ENCODE measurements around the gene AUTS2. TPM values are rescaled to one million over a fixed set of nuclear protein-coding genes. Genes with fewer than 3 reads are reported as not detected.
A peak's percentile ranks its signal among the peaks of the same experiment; 100 is the strongest.

Gene AUTS2
- total and polyA plus RNA-seq, 4 experiments from 2014 or later: 3.4 to 35.2 (median 25.5) TPM

DNA sequence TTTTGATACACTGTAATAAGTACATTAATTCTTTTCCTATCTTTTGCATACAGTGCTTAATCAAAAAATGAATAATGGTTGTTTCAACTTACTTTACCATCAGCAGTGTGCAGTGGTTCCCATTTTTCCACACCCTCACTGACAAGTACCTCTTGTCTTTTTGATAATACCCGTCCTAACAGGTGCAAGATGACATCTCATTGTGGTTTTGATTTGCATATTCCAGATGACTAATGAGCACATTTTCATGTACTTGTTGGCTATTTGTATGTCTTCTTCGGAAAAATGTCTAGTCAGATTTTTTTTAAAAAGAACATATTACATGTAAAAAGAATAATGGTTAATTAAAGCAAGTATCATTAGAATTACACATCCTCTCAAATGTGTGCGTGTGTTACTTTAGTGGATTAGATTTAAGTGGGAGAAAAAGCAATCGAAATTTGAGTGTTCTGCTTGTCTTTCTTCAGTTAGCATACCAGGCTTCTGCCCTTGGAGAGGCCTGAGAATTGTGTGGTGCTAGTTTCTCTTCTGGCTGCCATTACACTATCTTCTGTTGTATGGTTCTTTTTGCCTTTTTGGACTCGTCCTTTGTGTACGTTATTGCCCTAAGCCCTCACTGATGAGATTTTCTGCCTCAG lies 291.2 kb downstream of the AUTS2 start:
- Mint-ChIP-seq H3K27me3 (no peaks in the 10 kb centered on the region), H3K9me3 (peaks cover 0 to 3% (median 0%) of the 10 kb centered on the region in 8 donors), H3K4me3 (no peak overlapping the region), H3K4me1 (peaks cover 0 to 1% (median 0%) of the 10 kb centered on the region in 4 donors), H3K36me3 (no peaks in the 10 kb centered on the region), H3K27ac (no peak overlapping the region)
- Histone ChIP-seq H3K4me1 (ENCODE audit: insufficient read depth, low read length) (no peaks in the 10 kb centered on the region), H3K36me3 (ENCODE audit: insufficient read depth, low read length) (no peaks in the 10 kb centered on the region), H3K9me3 (ENCODE audit: control insufficient read depth in 1 of 2, low read length in 2 of 2) (no peaks in the 10 kb centered on the region), H3K27me3 (ENCODE audit: insufficient read depth, low read length) (no peaks in the 10 kb centered on the region), H3K27ac (ENCODE audit: low read depth, low read length) (no peak overlapping the region), H3K4me3 (ENCODE audit: low read length in 2 of 2) (no peak overlapping the region)
- intact Hi-C loops (cut with micrococcal nuclease): no loop called here
- ChIA-PET CTCF (ENCODE audit: partially characterized antibody) (no interaction called here), POLR2A (ENCODE audit: partially characterized antibody) (no interaction called here)
- DNase-seq: no peak

DNA sequence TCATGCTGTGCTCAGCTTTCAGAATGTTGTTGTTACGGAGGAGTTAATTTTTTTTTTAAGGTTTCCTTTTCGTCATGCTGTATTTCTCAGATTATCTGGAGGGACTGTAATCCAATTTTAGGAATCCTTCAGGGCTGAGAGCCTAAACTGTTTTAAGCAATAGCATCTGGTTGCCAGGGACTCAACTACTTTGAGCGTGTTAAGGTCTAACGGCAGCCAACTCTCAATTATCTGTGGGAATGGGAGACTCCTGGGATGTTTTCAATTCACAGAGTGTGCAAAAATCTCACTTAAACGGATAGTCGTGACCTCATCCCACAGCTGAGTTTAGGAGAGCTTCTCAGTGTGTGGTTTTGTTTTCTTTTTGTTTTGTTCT lies 291.7 kb downstream of the AUTS2 start:
- H3K36me3 ChIP-seq (ENCODE audit: insufficient read depth, low read length): no peaks in the 10 kb centered on the region
- no peak overlapping the region for H3K27ac Mint-ChIP-seq
- H3K27ac ChIP-seq (ENCODE audit: low read depth, low read length): no peak overlapping the region
- POLR2A ChIA-PET (ENCODE audit: partially characterized antibody): no interaction called here
- intact Hi-C loops (cut with micrococcal nuclease): no loop called here
- no peak overlapping the region for H3K4me3 ChIP-seq (ENCODE audit: low read length in 2 of 2)
- peaks cover 0 to 3% (median 0%) of the 10 kb centered on the region in 8 donors for H3K9me3 Mint-ChIP-seq
- H3K27me3 Mint-ChIP-seq: no peaks in the 10 kb centered on the region
- H3K4me1 Mint-ChIP-seq: peaks cover 0 to 1% (median 0%) of the 10 kb centered on the region in 4 donors
- CTCF ChIA-PET (ENCODE audit: partially characterized antibody): no interaction called here
- no peaks in the 10 kb centered on the region for H3K36me3 Mint-ChIP-seq
- no peaks in the 10 kb centered on the region for H3K27me3 ChIP-seq (ENCODE audit: insufficient read depth, low read length)
- H3K4me3 Mint-ChIP-seq: no peak overlapping the region
- no peak for DNase-seq
- H3K4me1 ChIP-seq (ENCODE audit: insufficient read depth, low read length): no peaks in the 10 kb centered on the region
- no peaks in the 10 kb centered on the region for H3K9me3 ChIP-seq (ENCODE audit: control insufficient read depth in 1 of 2, low read length in 2 of 2)

- no peak overlapping the region for H3K27ac ChIP-seq (ENCODE audit: low read depth, low read length)
- no peaks in the 10 kb centered on the region for H3K4me1 ChIP-seq (ENCODE audit: insufficient read depth, low read length)
- H3K9me3 Mint-ChIP-seq: peaks cover 0 to 6% (median 0%) of the 10 kb centered on the region in 8 donors
- H3K4me1 Mint-ChIP-seq: peaks cover 0 to 1% (median 0%) of the 10 kb centered on the region in 4 donors
- H3K27ac Mint-ChIP-seq: no peak overlapping the region
- ChIA-PET CTCF (ENCODE audit: partially characterized antibody) (no interaction called here), POLR2A (ENCODE audit: partially characterized antibody) (no interaction called here)
- H3K9me3 ChIP-seq (ENCODE audit: control insufficient read depth in 1 of 2, low read length in 2 of 2): no peaks in the 10 kb centered on the region
- H3K27me3 ChIP-seq (ENCODE audit: insufficient read depth, low read length): no peaks in the 10 kb centered on the region
- H3K36me3 ChIP-seq (ENCODE audit: insufficient read depth, low read length): no peaks in the 10 kb centered on the region
- no peak overlapping the region for H3K4me3 ChIP-seq (ENCODE audit: low read length in 2 of 2)
- DNase-seq: no peak
- intact Hi-C loops (cut with micrococcal nuclease): no loop called here
- H3K27me3 Mint-ChIP-seq: no peaks in the 10 kb centered on the region
- H3K4me3 Mint-ChIP-seq: no peak overlapping the region
- H3K36me3 Mint-ChIP-seq: no peaks in the 10 kb centered on the region
Observed at GRCh38 chr7:69892790-69893189, 294.5 kb downstream of the AUTS2 start.

DNA sequence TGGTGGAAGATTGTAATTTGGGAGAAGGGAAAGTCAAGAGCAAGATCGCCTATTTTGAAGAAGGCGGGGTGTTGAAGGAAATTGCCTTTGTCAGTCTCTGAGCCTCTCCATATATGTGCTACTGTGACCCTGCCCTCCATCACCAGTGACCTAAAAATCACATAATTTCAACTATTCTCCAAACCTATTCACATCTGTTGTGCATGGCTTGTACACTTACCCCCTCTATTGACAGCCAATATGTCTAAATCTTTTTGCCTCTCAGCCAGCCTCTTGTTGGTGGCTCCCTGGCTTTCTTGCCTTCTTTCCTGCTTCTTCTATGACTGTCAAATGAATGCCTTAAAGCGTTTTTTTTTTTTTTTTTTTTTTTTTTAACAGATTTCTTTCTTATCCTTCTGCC lies 295.6 kb downstream of the AUTS2 start:
- intact Hi-C loops (cut with micrococcal nuclease): no loop called here
- H3K27me3 Mint-ChIP-seq: no peaks in the 10 kb centered on the region
- no peak overlapping the region for H3K4me3 ChIP-seq (ENCODE audit: low read length in 2 of 2)

GRCh38 chr7:69895446-69895845 lies 297.2 kb downstream of the AUTS2 start:
- H3K4me3 ChIP-seq (ENCODE audit: low read length in 2 of 2): no peak overlapping the region
- H3K4me1 ChIP-seq (ENCODE audit: insufficient read depth, low read length): no peaks in the 10 kb centered on the region
- Mint-ChIP-seq H3K27me3 (no peaks in the 10 kb centered on the region), H3K4me1 (no peaks in the 10 kb centered on the region), H3K4me3 (no peak overlapping the region), H3K9me3 (peaks cover 0 to 4% (median 0%) of the 10 kb centered on the region in 8 donors), H3K36me3 (no peaks in the 10 kb centered on the region), H3K27ac (no peak overlapping the region)
- ChIA-PET CTCF (ENCODE audit: partially characterized antibody) (interaction anchor here (0.6 kb wide), 1 partner anchor 118 kb away, joined by 3 read pairs; no protein-coding TSS in a partner anchor), POLR2A (ENCODE audit: partially characterized antibody) (no interaction called here)
- intact Hi-C loops (cut with micrococcal nuclease): no loop called here
- H3K27ac ChIP-seq (ENCODE audit: low read depth, low read length): no peak overlapping the region
- no peaks in the 10 kb centered on the region for H3K36me3 ChIP-seq (ENCODE audit: insufficient read depth, low read length)
- DNase-seq: no peak
- no peaks in the 10 kb centered on the region for H3K9me3 ChIP-seq (ENCODE audit: control insufficient read depth in 1 of 2, low read length in 2 of 2)
- H3K27me3 ChIP-seq (ENCODE audit: insufficient read depth, low read length): no peaks in the 10 kb centered on the region

More for the DNA sequence above, 295.6 kb downstream of the AUTS2 start:
- Histone ChIP-seq H3K27ac (ENCODE audit: low read depth, low read length) (no peak overlapping the region), H3K9me3 (ENCODE audit: control insufficient read depth in 1 of 2, low read length in 2 of 2) (no peaks in the 10 kb centered on the region), H3K27me3 (ENCODE audit: insufficient read depth, low read length) (no peaks in the 10 kb centered on the region), H3K36me3 (ENCODE audit: insufficient read depth, low read length) (no peaks in the 10 kb centered on the region), H3K4me1 (ENCODE audit: insufficient read depth, low read length) (no peaks in the 10 kb centered on the region)
- Mint-ChIP-seq H3K27ac (no peak overlapping the region), H3K9me3 (peaks cover 0 to 6% (median 0%) of the 10 kb centered on the region in 8 donors), H3K4me3 (peak overlapping the region in 1 of 8 donors; percentile 5), H3K4me1 (peaks cover 0 to 1% (median 0%) of the 10 kb centered on the region in 4 donors), H3K36me3 (no peaks in the 10 kb centered on the region)
- no peak for DNase-seq
- CTCF ChIA-PET (ENCODE audit: partially characterized antibody): interaction anchor here (0.5 kb wide), 1 partner anchor 1201 kb away, joined by 3 read pairs; no protein-coding TSS in a partner anchor
- POLR2A ChIA-PET (ENCODE audit: partially characterized antibody): no interaction called here

- Mint-ChIP-seq H3K36me3 (no peaks in the 10 kb centered on the region), H3K27ac (no peak overlapping the region), H3K4me1 (no peaks in the 10 kb centered on the region), H3K4me3 (no peak overlapping the region), H3K27me3 (no peaks in the 10 kb centered on the region), H3K9me3 (peaks cover 0 to 4% (median 0%) of the 10 kb centered on the region in 8 donors)
- DNase-seq: no peak
- no peaks in the 10 kb centered on the region for H3K9me3 ChIP-seq (ENCODE audit: control insufficient read depth in 1 of 2, low read length in 2 of 2)
- no peak overlapping the region for H3K4me3 ChIP-seq (ENCODE audit: low read length in 2 of 2)
- no peaks in the 10 kb centered on the region for H3K27me3 ChIP-seq (ENCODE audit: insufficient read depth, low read length)
- POLR2A ChIA-PET (ENCODE audit: partially characterized antibody): no interaction called here
- no peak overlapping the region for H3K27ac ChIP-seq (ENCODE audit: low read depth, low read length)
- CTCF ChIA-PET (ENCODE audit: partially characterized antibody): interaction anchor here (1.1 kb wide), 1 partner anchor 29 kb away, joined by 3 read pairs; no protein-coding TSS in a partner anchor
- intact Hi-C loops (cut with micrococcal nuclease): no loop called here
- no peaks in the 10 kb centered on the region for H3K36me3 ChIP-seq (ENCODE audit: insufficient read depth, low read length)
- no peaks in the 10 kb centered on the region for H3K4me1 ChIP-seq (ENCODE audit: insufficient read depth, low read length)
Observed at GRCh38 chr7:69896121-69896520, 297.8 kb downstream of the AUTS2 start.

GRCh38 chr7:69898189-69898588 lies 299.9 kb downstream of the AUTS2 start:
- Histone ChIP-seq H3K4me3 (ENCODE audit: low read length in 2 of 2) (no peak overlapping the region), H3K4me1 (ENCODE audit: insufficient read depth, low read length) (no peaks in the 10 kb centered on the region), H3K36me3 (ENCODE audit: insufficient read depth, low read length) (no peaks in the 10 kb centered on the region), H3K27me3 (ENCODE audit: insufficient read depth, low read length) (no peaks in the 10 kb centered on the region), H3K9me3 (ENCODE audit: control insufficient read depth in 1 of 2, low read length in 2 of 2) (no peaks in the 10 kb centered on the region), H3K27ac (ENCODE audit: low read depth, low read length) (no peak overlapping the region)
- no peak for DNase-seq
- H3K27ac Mint-ChIP-seq: no peak overlapping the region
- H3K4me1 Mint-ChIP-seq: no peaks in the 10 kb centered on the region
- H3K4me3 Mint-ChIP-seq: no peak overlapping the region
- POLR2A ChIA-PET (ENCODE audit: partially characterized antibody): no interaction called here
- peaks cover 0 to 3% (median 0%) of the 10 kb centered on the region in 8 donors for H3K9me3 Mint-ChIP-seq
- H3K36me3 Mint-ChIP-seq: no peaks in the 10 kb centered on the region
- CTCF ChIA-PET (ENCODE audit: partially characterized antibody): no interaction called here
- intact Hi-C loops (cut with micrococcal nuclease): no loop called here
- H3K27me3 Mint-ChIP-seq: no peaks in the 10 kb centered on the region

Measured in CD4-positive, alpha-beta memory T cell (primary cell).